HG03342 (cell line): ENCODE data around the gene REG4.
"Not testable (repeated sequence)": the region's sequence is repeated elsewhere in the genome, so short reads cannot be mapped to it uniquely, and the experiment has no call there.

ENCODE experiments used
- ATAC-seq: cut with Tn5 transposase; IDR thresholded peaks from one replicate; pipeline ENCODE4 v1.9.1; 2021; ENCODE audit warnings: mild to moderate bottlenecking, moderate library complexity; ENCODE audit not compliant: unreplicated experiment

REG4 gene

DNA sequence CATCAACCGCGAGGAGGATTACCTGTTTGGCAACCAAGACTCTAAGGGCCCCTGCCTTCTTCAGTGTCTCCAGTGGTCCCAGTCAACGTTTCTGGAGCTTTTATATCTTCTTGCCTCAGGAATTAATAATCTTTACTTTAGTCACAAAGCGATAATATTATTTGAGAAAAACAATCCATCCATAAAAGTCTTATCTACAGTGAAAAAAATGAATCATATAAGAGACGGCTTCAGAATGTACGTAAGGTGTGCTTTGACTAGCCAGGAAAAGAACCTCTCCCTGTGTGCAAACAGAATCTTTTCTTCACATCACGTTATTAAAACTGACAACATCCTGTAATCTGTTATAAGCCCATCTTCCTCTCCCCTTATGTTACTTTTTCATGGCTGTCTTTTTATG, at the start of gene REG4:
REG4 (minus strand) TSS at position 74 of the 400 bp plus-strand sequence. CDS start 2,691 bp downstream, outside the sequence.
- ATAC-seq: no peak

- ATAC-seq: no peak
These were observed 48.4 kb upstream of the REG4 start for GRCh38 chr1:119859647-119860046.

DNA sequence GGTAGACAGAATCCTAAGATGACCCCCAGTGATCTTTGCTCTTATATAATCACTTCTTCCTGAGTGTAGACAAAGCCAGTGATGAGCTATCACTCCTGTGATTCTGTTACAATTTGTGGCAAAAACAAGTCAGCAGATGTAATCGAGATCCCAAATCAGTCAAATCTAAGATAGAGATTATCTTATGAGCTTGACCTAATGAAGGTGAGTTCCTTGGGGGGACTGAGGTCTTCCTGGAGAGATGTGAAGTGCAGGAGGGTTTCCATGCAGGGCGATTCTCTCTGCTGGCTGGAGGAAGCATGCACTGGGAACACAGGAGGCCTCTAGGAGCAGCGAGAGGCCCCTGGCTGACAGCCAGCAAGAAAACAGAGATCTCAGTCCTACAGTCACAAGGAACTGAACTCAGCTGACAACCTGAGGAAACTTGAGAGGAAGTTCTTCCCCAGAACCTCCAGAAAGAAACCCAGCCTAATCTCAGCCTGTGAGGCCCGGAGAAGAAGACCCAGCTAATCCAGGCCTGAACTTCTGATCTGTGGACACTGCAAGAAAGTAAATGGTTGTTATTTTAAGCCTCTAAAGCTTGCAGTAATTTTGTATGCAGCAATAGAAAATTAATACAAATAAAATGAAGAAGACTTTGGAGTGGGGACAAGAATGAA, 47.4 kb upstream of the REG4 start:
- ATAC-seq: not testable (repeated sequence)

DNA sequence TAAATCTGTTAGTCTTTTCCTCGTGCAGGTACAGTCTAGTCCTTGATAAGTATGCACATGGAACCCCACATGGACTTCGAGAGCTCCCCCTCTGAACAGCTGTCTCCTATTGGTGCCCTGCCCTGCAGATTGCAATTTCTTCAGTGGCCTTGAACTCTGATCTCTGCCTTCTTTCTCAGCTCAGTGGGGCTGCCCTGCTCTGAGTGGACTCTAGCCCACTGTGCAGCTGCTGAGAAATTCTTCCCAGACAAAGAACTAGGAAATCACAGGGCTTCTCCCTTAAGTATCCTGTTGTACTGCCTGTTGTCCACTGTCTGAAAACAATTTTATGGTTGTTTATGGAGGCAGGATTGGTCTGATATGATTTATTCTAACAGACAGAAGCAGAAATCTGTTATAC, 46.9 kb upstream of the REG4 start:
- ATAC-seq: no peak

DNA sequence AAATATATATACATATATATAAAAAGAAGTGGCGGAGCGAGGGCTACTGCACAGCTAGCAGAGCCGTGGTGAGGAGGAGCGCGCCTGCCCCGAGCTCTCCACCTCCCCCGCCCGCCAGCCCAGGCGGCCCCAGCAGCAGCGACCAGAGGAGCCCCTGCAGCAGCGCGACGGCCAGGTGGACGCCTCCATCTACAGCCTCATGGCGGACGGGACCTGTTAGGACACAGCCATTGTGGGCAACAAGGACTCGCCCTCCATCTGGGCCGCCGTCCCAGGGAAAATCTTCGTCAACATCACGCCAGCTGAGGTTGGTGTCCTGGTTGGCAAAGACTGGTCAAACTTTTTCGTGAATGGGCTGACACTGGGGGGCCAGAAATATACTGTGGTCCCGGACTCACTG, 41.9 kb upstream of the REG4 start:
- ATAC-seq: no peak

- not testable (repeated sequence) for ATAC-seq
These were observed 32.9 kb upstream of the REG4 start for GRCh38 chr1:119844206-119844605.

DNA sequence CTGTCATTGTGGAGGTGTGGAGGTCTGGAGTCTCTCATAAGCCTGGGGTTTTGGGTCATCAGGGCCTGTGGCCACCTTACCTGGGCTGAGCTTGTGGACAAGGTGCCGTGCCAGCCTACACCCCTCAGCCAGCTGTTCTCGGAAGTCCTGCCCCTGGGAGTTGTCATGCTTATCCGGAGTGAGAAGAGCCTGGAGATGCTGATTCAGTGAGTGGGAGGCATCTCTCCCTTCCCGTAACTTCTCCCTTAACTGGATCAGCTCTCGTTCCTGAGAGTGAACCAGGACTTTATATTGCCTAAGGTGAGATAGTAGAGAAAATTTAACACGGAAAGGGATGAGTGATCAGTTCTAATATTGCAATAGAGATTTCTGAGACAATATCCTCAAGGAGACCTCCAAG, 30.0 kb upstream of the REG4 start:
- no peak for ATAC-seq

DNA sequence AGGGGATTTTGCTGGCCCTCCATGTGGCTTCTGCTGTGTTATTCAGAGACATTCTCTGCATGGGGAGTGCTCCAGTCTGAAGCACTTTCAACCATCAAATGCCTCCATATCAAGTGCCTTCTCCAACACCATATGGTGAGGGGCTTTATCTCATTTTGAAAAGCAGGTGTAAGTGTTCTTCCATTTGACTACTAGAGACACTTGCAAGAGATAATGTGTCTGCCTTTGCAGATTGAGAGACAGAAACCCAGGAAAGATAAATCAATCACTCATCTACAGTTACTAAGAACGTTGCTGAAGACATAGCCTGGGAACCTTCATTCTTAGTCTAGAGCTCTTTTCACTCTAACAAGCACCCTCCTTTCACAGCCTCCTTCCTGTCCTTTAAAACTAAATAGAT, 29.5 kb upstream of the REG4 start:
- ATAC-seq: no peak

- no peak for ATAC-seq
These were observed 27.0 kb upstream of the REG4 start for GRCh38 chr1:119838236-119838635.

GRCh38 chr1:119834990-119835389, 23.7 kb upstream of the REG4 start:
- no peak for ATAC-seq

- ATAC-seq: no peak
These were observed 19.8 kb upstream of the REG4 start for GRCh38 chr1:119831027-119831426.

DNA sequence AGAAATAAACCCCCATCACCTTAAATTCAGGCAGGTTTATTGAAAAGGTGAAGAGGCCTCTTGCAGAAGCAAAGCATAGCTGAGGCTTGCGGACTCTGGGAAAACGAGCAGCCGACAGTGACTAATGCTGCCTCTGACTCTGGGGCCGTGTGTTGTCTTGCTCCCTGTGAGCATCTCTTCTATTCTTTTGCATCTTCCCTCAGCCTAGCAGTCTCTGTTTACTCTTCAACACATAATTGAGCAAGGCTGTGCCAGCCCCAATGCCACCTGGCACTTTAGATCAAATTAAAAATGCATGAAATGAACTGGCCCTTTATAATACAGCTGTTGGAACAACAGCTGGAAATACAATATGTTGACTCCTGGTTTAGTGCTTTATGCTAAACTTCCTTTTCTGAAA, 18.4 kb upstream of the REG4 start:
- ATAC-seq: no peak

- ATAC-seq: not testable (repeated sequence)
These were observed 17.7 kb upstream of the REG4 start for GRCh38 chr1:119829006-119829405.

DNA sequence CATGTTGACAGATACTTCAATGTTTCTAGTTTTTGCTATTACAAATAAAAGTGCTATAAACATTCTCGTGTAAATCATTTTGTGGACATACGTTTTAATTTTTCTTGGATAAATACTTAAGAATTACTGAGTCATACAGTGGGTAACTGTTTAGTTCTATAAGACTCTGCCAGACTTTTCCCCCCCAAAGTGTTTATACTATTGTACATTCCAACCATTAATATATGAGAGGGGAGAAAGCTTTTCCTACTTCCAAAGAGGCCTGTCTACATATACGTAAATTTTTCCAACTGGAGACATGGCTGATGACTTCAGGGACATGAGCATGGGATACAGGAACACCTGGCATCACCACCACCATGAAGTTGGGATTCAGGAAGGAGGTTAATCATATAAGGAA, 17.0 kb upstream of the REG4 start:
- ATAC-seq: no peak

DNA sequence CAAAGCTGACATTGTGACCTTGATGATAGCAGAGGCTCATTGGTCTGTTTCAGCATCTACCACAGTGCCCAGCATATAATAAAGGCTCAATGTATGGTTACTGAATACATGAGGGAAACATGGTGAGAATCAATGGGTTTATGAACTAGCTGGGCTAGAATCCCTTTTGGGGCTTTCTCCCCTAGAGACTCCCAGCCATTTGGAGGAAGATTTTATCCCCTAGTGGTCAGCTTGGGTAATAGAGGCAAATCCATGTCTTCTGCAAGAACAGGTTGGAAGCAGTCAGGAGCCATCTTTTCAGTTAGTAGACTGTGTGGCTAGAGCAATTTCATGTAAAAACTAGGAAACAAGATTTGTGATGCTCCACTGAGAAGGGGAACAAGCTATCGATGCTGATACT, 15.8 kb upstream of the REG4 start:
- no peak for ATAC-seq

- no peak for ATAC-seq
These were observed 11.1 kb upstream of the REG4 start for GRCh38 chr1:119822406-119822805.

- ATAC-seq: no peak
These were observed 6.9 kb upstream of the REG4 start for GRCh38 chr1:119818181-119818580.

DNA sequence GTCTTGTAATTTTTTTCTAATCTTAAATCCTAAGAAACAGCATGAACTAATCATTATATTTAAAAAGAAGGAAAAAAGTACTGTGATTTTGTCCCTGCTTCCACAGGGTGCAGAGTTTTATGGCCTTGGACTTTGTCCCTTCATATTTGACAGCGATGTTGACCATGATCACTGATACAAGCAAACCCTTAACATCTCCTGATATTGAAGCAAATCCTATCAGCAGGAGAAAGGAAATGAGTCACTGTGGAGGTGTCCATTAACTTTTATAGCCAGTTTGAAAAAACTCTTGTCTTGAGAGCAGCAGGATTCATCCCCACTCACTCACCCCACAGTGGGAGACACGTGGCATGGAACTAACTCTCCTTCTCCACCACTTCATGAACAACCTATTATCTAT, 5.1 kb upstream of the REG4 start:
- ATAC-seq: no peak

DNA sequence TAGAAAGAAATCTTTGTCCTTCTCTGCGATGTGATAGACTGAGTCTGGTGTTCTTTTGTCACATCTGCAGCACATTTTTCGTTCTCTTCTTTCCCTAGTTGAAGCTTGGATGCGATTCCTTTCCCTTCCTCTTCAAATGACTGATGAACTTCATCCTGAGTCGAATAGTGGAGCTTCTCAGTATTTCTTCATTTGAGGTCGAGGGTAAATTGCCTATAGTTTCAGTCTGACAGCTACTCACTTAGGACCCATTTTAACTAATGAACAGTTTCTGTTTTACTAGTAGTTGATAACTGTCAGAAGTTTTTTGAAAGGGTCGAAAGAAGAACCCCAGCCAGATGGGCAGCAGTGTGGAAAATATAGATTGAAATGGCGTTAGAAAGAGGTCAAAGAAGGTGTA, 4.7 kb upstream of the REG4 start:
- ATAC-seq: no peak

GRCh38 chr1:119815361-119815760, 4.1 kb upstream of the REG4 start:
- no peak for ATAC-seq

GRCh38 chr1:119814288-119814687, 3.0 kb upstream of the REG4 start:
- ATAC-seq: no peak

GRCh38 chr1:119811985-119812557, 811 bp upstream of the REG4 start:
- no peak for ATAC-seq

DNA sequence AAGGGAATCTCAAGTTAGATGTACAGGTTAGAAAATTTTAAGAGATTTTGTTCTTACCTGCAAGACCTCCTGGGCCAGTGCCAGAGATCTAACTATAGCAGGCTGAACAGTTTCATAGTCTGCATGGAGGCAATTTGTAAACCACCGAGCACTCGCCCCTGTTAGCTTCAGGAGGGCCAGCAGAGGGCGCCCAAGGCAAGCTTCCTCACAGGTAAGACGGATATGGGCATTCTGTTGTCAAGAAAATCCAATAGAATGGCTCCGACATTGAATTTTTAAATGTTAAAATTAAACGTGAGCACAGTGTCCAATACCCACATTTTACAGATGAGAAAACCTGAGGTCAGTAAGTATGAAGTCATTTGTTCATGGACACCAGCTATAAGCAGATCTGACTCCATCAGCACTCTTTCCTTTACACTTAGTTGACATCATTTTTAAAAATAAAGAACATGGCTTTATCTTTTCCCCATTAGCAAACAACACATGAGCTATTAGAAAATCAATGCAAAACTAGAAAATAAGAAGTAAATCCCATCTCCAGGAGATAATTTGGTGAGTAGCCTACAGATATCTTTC, 2.2 kb downstream of the REG4 start:
- peak; percentile 79 for ATAC-seq
